HG03159 (cell line): Measurements from ENCODE around the gene ADAM23.

Source experiments
- ATAC-seq: cut with Tn5 transposase; IDR thresholded peaks from one replicate; pipeline ENCODE4 v1.9.1; 2021; ENCODE audit warnings: mild to moderate bottlenecking, moderate library complexity; ENCODE audit not compliant: unreplicated experiment

Gene ADAM23

DNA sequence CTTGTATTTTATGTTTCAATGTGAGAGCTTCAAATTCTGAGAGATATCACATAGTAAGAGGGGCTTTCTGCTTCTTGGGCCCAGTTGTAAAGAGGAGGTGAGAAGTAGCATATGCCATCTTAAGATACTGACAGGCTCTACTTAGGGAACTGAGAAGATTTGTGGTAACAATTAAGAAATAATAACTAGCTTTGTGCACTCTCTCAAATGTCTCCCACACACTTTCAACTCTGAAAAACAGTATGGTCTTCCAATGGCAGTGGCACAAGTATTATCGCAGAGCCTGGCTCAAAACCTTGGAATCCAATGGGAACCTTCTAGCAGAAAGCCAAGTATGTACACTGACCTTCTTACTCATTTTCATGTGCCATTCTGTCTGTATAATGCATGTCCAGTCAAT is 118.6 kb downstream of the ADAM23 start:
- ATAC-seq, result no peak

GRCh38 chr2:206562375-206562774 is 119.0 kb downstream of the ADAM23 start:
- no peak for ATAC-seq

DNA sequence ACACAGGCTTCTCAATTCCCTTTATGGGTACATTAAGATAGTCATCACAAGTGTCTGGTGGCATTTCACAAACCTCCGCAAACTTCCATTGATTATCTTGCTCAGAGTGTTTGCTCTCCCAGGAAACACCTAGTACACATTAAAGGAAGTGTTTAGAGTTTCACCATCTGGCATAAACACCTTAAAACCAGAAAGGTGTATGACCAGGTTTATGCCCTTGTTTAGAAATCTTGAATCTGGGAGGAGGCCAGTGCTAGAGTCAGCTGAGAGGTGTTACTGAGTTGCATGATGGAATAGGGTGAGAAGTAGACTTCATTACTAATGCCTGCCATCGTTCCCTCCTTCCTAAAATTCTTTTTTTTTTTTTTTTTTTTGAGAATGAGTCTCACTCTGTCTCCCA is 120.0 kb downstream of the ADAM23 start:
- no peak for ATAC-seq

DNA sequence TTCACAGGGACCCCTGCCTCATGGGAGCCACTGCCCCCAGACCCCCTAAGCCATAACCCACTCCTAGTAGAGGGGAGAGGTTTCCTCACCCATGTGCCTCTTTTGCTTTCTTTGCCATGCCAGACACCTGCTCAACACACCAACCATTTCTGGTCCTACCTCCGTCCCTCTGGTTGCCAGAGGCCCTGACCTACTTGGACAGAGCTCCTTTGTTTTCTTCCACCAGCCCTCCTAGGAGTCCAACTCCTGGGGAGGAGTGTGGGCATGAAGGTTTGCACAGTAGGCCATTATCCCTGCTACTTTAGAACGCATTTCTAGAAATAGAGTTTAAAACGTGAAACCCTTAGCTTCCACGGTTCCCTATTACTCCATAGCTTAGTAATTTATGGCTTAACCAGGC is 122.3 kb downstream of the ADAM23 start:
- ATAC-seq, result no peak

DNA sequence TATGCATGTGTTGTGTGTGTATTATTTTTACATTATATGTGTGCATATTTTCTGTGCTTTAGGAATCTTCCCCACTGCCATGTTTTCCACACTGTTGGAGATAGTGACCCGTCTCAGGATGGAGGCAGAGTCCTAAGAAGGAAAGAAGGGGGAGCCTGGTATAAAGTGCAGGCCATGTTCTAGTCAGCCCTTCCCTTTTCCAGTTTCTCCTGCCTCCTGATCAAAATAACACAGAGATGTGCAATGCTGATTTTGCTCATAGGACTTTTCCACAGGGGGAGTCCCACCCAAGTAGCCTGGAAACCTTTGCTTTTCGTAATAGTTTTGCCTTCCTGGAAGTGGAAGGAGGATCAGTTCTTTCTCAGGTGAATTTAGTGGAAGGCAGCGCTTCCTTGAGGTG is 126.1 kb downstream of the ADAM23 start:
- no peak for ATAC-seq

DNA sequence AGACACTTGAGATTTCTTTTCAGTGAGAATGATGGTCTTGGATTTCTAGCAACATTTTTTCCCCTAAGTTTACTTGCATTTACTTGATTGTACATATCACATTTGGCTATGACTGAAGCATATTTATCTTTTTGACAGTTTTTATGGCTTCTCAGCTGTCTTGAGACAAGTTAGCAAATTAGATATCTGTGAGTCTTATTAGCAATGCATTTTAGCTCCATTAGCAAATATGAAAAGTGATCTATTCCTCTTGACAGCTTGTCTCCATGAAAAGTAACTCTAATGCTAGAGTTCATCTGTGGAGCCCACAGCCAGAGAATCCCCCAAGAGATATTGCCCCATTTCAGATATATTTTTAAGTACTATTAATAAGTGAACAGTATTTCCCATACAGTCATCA is 126.9 kb downstream of the ADAM23 start:
- ATAC-seq, result no peak

DNA sequence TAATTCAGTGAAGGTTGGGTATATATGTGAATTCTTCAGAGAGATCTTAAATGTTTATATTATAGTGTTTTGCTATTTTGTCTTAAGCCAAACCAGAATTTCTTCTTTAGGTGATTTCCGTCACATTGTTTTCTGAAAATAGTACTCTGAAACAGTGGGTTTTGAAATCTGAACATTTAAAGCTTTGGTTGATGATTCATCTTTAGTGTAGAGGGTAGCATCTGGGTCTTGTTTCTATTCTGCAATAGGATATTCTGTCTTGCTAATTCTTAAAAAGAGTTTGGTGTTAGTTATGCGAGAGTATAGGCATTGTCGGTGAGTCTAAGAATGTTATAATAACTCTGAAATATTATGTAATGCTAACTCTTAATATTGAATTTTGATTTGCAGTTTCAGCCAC is 129.4 kb downstream of the ADAM23 start:
- no peak for ATAC-seq

GRCh38 chr2:206573793-206574192 is 130.5 kb downstream of the ADAM23 start:
- ATAC-seq, result no peak

DNA sequence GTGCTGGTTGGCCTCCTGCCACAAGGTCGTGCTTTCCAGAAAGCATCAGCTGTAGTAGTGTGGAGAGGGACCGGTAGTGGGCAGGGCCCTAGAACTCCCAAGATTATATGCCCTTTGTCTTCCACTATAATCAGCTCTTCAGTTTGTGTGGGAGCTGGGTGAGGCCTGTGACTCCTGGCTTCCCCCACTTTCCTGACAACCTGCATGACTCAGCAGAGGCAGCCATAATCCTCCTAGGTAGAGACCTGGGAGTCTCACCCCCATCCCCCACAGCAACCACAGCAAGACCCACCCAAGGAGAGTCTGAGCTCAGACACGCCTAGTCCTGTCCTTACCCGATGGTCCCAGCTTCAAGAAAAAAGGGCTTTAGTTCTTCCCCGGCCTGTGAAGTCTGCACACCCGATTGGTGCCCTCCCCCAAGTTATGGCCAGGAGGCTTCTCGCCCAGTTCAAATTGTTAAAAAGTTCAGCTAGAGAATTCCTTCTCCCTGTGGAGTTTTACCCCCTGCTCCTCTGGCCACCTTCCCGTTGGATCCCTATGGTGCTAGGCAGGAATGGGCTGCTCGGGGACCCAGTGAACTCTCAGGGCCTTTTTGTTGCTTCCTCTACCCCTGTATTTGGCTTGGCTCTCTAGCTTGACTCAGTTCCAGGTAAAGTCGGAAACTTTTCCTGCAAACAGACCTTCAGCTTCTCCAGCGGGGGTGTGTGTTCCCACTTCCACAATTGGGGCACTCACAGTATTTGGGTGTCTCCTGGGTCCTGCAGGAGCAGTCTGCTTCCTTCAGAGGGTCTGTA is 141.2 kb downstream of the ADAM23 start:
- ATAC-seq, result no peak

GRCh38 chr2:206585335-206585734 is 142.0 kb downstream of the ADAM23 start:
- ATAC-seq, result no peak

- ATAC-seq, result no peak
Observed at GRCh38 chr2:206586609-206587008, 143.3 kb downstream of the ADAM23 start.

GRCh38 chr2:206597717-206598218 is 154.4 kb downstream of the ADAM23 start:
- no peak for ATAC-seq

DNA sequence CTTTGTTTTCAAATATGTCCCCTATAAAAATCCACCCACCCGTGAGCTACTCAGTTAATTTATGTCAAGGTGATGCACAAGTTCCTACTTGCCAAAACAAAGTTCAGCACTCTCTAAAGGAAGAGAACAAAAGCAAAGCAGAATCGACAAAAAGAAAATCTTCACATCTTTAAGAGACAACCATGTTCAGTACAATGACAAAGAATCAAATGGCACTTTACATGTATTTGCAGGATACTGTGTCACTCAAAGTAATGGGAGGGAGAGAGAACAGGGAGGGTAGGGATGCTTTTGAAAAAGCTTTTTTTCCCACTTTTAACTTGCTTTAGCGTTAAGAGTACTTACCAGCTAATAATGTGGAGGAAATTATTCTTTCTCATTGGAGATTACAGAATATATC is 159.9 kb downstream of the ADAM23 start:
- no peak for ATAC-seq

- no peak for ATAC-seq
Observed at GRCh38 chr2:206610451-206610850, 167.1 kb downstream of the ADAM23 start.

GRCh38 chr2:206611191-206611590 is 167.9 kb downstream of the ADAM23 start:
- no peak for ATAC-seq

DNA sequence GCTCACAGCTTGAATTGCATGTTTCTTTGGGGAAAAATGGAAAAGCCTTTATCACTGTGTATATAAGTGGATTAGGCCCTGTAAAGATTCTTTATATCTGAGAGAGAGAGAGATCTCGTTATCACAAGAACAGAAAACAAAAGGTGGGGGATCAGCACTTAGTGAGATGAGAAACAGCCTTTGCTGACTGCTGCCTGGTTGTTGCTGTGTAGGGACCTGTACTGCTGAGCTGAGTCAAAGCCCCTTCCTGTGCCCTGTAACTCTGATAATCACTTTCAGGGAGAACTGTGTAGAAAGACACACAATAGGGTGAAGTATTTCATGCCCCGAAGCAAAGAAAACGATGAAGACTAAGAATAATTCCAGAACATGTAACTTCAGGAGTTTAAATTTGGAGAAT is 168.4 kb downstream of the ADAM23 start:
- ATAC-seq, result no peak

DNA sequence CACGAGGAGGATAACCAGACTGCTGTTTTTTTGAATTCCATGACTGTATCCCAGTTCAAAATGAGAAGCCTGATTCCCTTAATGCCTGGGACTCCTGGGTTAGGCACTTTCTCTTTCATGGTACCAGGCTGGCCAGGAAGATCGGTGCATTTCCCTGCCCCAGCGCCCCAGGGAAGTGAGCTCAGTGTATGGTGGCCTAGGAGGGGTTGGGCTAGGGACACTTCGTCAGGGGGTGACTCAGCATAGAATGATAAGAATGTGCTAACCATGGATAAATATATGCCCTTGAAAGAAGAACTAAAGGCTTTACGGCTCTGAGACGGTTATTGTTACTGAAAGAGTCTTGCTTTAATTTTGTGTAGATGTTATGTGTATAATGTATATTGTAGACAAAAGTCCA is 171.5 kb downstream of the ADAM23 start:
- ATAC-seq, result no peak

- ATAC-seq, result no peak
Observed at GRCh38 chr2:206615417-206616089, 172.2 kb downstream of the ADAM23 start.

DNA sequence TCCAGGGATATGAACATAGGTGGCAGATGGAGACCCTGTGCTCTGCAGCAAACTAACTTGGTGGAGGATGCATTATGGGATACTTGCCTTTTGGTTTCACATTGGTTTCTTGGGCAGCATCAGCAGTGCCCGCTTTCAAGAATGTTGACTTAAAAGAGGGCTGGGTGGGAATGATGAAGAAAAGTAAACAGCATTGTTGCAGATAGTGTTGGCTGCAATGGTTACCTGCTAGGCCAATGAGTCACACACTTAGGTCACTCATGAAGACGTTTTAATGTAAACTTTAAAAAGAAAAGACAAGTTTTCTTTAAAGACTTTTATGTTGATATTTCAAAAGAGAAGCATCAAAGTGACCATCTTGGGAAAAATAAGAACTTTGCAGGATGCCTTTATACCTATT is 172.8 kb downstream of the ADAM23 start:
- ATAC-seq, result no peak

DNA sequence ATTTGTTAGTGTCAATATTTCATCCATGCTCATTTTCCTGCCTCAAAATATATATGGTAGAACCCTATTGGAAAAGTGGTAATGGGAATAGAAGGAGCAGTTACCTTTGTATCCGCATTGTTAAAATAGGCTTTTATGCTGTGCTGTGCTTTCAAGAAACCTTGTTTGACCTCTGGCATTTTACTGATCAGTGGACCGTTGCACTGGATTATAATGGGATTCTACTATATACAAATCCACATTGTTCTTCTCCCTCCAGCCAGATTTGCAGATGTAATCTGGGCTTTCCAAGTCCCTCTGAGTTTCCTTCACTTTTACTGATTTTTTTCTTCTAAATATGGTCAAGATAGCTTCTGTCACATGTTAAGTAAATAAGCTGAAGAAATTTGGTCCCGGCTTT is 175.7 kb downstream of the ADAM23 start:
- ATAC-seq, result no peak

DNA sequence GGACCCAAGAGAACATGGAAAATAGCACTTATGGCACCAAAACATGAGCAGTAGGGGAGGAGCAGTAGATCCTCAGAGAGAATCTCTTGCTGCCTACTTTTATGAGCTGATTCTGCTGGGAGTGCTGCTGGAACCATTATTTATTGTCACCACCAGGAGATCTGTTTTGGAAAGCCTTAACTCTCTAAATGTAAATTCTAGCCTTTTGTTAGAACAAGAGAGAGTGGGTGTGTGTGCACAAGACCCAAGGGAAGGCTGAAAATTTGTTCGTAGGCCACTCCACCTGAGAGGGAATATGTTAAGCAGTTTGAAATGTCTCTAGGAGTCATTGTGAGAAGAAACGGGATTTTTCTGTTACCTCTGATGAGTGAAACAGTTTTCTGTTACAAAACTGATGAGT is 182.8 kb downstream of the ADAM23 start:
- no peak for ATAC-seq

GRCh38 chr2:206627632-206628031 is 184.3 kb downstream of the ADAM23 start:
- no peak for ATAC-seq
